Adrenal gland (tissue), 12 donors: ENCODE measurements around the gene ATOH7. TPM values are rescaled to one million over a fixed set of nuclear protein-coding genes. Genes with fewer than 3 reads are reported as not detected.

Source experiments
- DNase-seq, 7 donors: peaks; one replicate each; pipeline ENCODE4 v3.0.0-alpha.2; 2019 to 2020
- H3K27ac ChIP-seq, 5 donors: fragments of 200-600 bp; sonication (generic) in 4 of 5; 1 replicate in 3 of 5; 2 replicates in 2 of 5; pipeline versions ENCODE4 v1.5.1 to v1.8.0; 2016 to 2020; ENCODE audit warnings: mild to moderate bottlenecking in 1 of 5
- H3K27me3 ChIP-seq: fragments of 200-600 bp; 2 replicates; pipeline ENCODE4 v1.8.0; 2021
- H3K36me3 ChIP-seq, 2 donors: fragments of 200-600 bp; replicated peaks in 1 of 2; 1 replicate in 1 of 2; 2 replicates in 1 of 2; pipeline versions ENCODE4 v1.5.1 to v1.8.0; 2018 to 2022
- H3K4me1 ChIP-seq, 2 donors: fragments of 200-600 bp; replicated peaks in 1 of 2; 1 replicate in 1 of 2; 2 replicates in 1 of 2; pipeline versions ENCODE4 v1.5.1 to v1.8.0; 2018 to 2021
- H3K4me3 ChIP-seq, 4 donors: fragments of 200-600 bp; sonication (generic) in 3 of 4; one replicate each; pipeline ENCODE4 v1.5.1; 2016 to 2018
- H3K9me3 ChIP-seq, 3 donors: fragments of 200-600 bp; sonication (generic) in 1 of 3; replicated peaks in 1 of 3; 1 replicate in 2 of 3; 2 replicates in 1 of 3; pipeline versions ENCODE4 v1.5.1 to v1.8.0; 2016 to 2021
- CTCF ChIP-seq, 6 experiments: fragments of 450-650 bp in 4 of 6; fragments of 200-600 bp in 2 of 6; sonication (generic) in 1 of 6; IDR thresholded peaks; 1 replicate in 5 of 6; 2 replicates in 1 of 6; pipeline versions ENCODE4 v1.5.1 to v1.8.0; 2016 to 2021; ENCODE audit warnings: antibody characterized with exemption in 6 of 6, mild to moderate bottlenecking in 2 of 6, moderate library complexity in 1 of 6
- POLR2A ChIP-seq, 2 donors: fragments of 450-650 bp; IDR thresholded peaks; one replicate each; pipeline ENCODE4 v1.6.1; 2017; ENCODE audit warnings: antibody characterized with exemption in 2 of 2, mild to moderate bottlenecking in 2 of 2, moderate library complexity in 1 of 2
- WGBS, 4 donors: extraction: QIAGEN DNeasy Blood & Tissue Kit in 2 of 4; methylation state at CpG; one replicate each; pipeline versions ENCODE4 v1.1.5 to v1.1.7; 2013 to 2017; 5-methylcytosine and 5-hydroxymethylcytosine counted together
- intact Hi-C, 2 donors: fragments of 100-400 bp; cut with DNase I; formaldehyde crosslinking; loops; one replicate each; pipeline versions ENCODE4 v1.14.1 to v1.15.0; 2022 to 2023
- polyA plus RNA-seq, 3 donors: library from polyadenylated mRNA; stranded (reverse); fragments of 200-250 nt in 2 of 3; fragments of 350-450 nt in 1 of 3; fragmentation: Illumina TruSeq in 1 of 3; extraction: RNeasy Lipid Tissue Mini Kit (QIAGEN cat#74804) in 1 of 3; gene quantifications; one replicate each; pipeline ENCODE4 v1.2.3, GENCODE V29; 2013 to 2014
- total RNA-seq, 9 donors: library from RNA; depleted of rRNA in 4 of 9; stranded (reverse); fragments of >200 nt in 4 of 9; fragments of 120-200 nt in 1 of 9; fragmentation: NEBNext Ultra II Directional in 1 of 9; extraction: Animal tissue kit (Norgen Biotek cat#: 25700) in 1 of 9; gene quantifications; one replicate each; pipeline versions ENCODE4 v1.1.0 to v1.2.4, GENCODE V29; 2013 to 2023
- donor health status: healthy with polysubstance abuse.
- donor health status: Bipolar disorder and iron deficiency.
- donor health status: DM: yes; HTN: yes; CAD: no.
- donor health status: DM: no; HTN: no; CAD: no.
- donor health status: DM: no; HTN: no; CAD: no.
- donor health status: DM: yes; HTN: yes; CAD: no.

Gene ATOH7
- total and polyA plus RNA-seq, 12 donors = 0.14 to 0.71 (median 0.29) TPM; not detected in 6

- TF ChIP-seq CTCF (IDR thresholded peaks at IDR 0.05) (no peak), POLR2A (IDR thresholded peaks at IDR 0.05) (no peak)
- no peak for DNase-seq
- no peaks in the 10 kb centered on the region for H3K36me3 ChIP-seq
- H3K4me3 ChIP-seq = no peak overlapping the region
- H3K9me3 ChIP-seq = no peaks in the 10 kb centered on the region
- 86 to 100% (median 94%) methylated on average over 2 of the region's 2 CpGs for WGBS, 4 donors
- H3K27ac ChIP-seq = no peak overlapping the region
- intact Hi-C loops = no loop called here
- H3K4me1 ChIP-seq = no peaks in the 10 kb centered on the region
- H3K27me3 ChIP-seq = no peaks in the 10 kb centered on the region
Observed at GRCh38 chr10:68275600-68276126, 43.8 kb upstream of the ATOH7 start.

GRCh38 chr10:68272833-68273232 lies 40.9 kb upstream of the ATOH7 start:
- Histone ChIP-seq H3K27me3 (no peaks in the 10 kb centered on the region), H3K4me3 (no peak overlapping the region), H3K9me3 (no peaks in the 10 kb centered on the region), H3K4me1 (no peaks in the 10 kb centered on the region), H3K36me3 (no peaks in the 10 kb centered on the region), H3K27ac (no peak overlapping the region)
- intact Hi-C loops = no loop called here
- TF ChIP-seq CTCF (IDR thresholded peaks at IDR 0.05) = no peak
- no peak for TF ChIP-seq POLR2A (IDR thresholded peaks at IDR 0.05)
- no peak for DNase-seq

- Histone ChIP-seq H3K9me3 (no peaks in the 10 kb centered on the region), H3K36me3 (no peaks in the 10 kb centered on the region), H3K27ac (no peak overlapping the region), H3K4me1 (no peaks in the 10 kb centered on the region), H3K27me3 (no peaks in the 10 kb centered on the region), H3K4me3 (no peak overlapping the region)
- TF ChIP-seq POLR2A (IDR thresholded peaks at IDR 0.05) (no peak), CTCF (IDR thresholded peaks at IDR 0.05) (no peak)
- no peak for DNase-seq
- WGBS, 4 donors = 79 to 85% (median 82%) methylated on average over 7 of the region's 7 CpGs
- intact Hi-C loops = no loop called here
Observed at GRCh38 chr10:68271196-68271882, 39.4 kb upstream of the ATOH7 start.

- Histone ChIP-seq H3K27ac (no peak overlapping the region), H3K36me3 (no peaks in the 10 kb centered on the region), H3K4me1 (no peaks in the 10 kb centered on the region), H3K27me3 (no peaks in the 10 kb centered on the region), H3K4me3 (no peak overlapping the region), H3K9me3 (no peaks in the 10 kb centered on the region)
- TF ChIP-seq CTCF (IDR thresholded peaks at IDR 0.05) (no peak), POLR2A (IDR thresholded peaks at IDR 0.05) (no peak)
- WGBS, 4 donors = 88 to 95% (median 91%) methylated on average over 2 of the region's 2 CpGs
- intact Hi-C loops = no loop called here
- DNase-seq = no peak
Observed at GRCh38 chr10:68269562-68270290, 37.8 kb upstream of the ATOH7 start.
